Umbilical cord (tissue), 2 donors: ENCODE measurements around the gene EARS2. TPM values are rescaled to one million over a fixed set of nuclear protein-coding genes. Genes with fewer than 3 reads are reported as not detected.
A peak's percentile ranks its signal among the peaks of the same experiment; 100 is the strongest.
"Not testable (repeated sequence)": the region's sequence is repeated elsewhere in the genome, so short reads cannot be mapped to it uniquely, and the experiment has no call there.

Experiments
- DNase-seq: peaks from one replicate; pipeline ENCODE4 v3.0.0-alpha.2; 2015; ENCODE audit warnings: low spot score
- total RNA-seq: library from RNA; depleted of rRNA; stranded (reverse); fragments of >200 nt; gene quantifications from one replicate; pipeline ENCODE4 v1.2.3, GENCODE V29; 2014; ENCODE audit warnings: low replicate concordance; ENCODE audit not compliant: insufficient read depth

Gene EARS2
- total RNA-seq, 1 donor from 2014 or later, result 26.0 TPM

DNA sequence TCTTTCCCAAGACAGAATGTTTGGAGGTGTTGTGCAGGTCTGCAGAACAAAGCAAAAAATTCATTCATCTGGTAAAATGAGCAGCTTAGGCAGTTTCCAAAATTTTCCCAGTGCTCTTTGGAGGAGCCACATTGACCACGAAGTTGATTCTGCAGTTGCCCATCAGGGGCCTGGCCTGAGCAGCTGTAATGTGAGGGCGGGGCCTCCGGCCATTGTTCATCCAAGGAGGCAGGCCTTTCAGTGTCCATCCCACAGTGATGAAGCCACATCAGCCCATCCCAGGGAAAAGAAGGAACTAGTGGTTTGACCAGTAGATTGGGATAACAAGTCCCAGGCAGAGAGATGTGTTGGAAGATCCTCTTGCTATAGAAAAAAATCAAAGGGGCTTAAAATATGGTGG, 10.5 kb upstream of the EARS2 start:
- DNase-seq, result no peak

DNA sequence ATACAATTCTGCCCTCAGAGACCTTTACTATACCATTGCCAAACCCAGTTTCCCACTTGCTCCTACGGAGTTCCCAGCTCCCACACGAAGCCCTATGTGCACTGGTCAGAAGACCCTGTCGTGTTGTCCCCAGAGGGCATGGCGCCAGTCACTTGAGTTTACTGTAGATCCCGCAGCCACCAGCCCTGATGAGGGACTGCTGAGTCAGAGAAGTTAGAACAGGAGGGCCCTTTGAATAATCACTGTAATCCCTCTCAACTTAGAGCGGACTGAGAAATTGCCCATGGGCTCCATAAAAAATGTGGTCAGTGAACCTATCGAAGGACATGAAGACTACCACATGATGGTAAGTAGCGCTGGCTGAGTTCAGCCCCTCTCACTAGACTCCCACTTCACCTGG, 9.6 kb upstream of the EARS2 start:
- no peak for DNase-seq

DNA sequence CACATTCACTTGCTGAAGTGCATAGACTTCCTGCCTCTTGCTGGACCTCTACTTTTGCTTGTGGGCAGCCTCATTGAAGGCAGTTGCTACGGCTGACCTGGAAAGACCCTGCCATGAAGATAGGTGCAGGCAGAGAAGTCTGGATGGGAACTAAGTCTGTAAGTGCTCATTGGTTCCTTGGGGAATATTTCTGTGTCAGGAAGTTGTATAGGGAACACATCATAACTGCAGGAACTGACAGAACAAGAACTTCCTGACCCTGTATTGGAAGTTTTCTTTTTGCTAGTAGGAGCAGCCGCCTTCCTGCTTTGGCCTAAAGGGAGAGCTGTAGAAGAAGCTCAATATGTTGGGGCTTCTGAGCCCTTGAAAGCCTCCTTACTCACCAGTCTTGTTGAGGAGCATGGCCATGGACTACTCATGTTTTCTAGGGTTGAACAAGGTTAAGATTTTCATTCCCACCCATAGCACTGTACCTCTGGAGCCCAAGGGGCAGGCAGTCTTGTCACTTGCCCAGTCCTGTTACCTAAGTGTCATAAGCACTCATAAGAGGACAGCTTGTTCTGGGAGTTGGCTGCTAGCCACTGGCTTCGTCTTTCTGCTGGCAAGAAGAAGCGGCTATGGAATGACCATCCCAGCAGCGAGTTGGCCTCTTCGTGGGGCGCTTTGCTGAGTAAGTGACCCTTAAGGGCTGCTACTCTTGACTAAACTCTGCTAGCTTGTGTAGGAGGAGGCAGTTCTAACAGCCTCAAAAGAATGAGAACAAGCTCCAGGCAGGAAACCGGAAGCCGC, 7.6 kb upstream of the EARS2 start:
- no peak for DNase-seq

DNA sequence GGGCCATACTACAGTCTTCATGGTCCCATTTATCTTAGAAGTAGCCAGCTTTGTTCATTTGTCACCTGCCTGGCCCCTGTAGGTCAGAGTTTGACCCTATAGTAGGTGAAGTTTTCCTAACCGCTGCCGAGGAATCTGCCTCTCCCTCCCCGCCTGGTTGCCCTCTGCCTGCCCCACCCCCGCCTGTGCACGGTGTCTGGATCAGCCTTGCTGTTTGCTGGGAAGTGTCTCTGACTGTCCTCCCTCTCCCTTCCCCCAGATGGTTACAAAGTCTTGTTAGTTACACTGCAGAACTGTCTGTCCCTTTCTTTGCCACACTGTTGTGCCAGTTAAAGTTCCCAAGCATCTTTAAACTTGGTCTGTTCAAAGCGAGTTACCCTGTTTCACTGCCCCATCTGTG, 6.0 kb upstream of the EARS2 start:
- DNase-seq, result no peak

DNA sequence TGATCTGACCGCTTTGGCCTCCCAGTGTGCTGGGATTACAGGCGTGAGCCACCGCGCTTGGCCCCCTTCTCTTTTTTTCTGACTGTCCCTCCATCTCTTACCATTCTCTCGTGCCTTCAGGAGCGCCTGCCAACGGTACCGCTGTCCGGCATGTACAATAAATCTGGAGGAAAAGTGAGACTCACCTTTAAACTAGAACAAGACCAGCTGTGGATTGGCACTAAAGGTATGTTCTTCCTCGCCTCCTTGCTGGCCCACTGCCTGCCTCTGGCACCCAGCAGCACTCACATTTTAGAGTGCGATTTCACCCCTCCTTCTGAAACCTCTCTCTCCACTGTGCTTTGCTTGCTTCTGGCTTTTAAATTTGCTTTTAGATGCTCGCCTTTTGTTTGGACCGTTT, 5.4 kb upstream of the EARS2 start:
- DNase-seq, result no peak

DNA sequence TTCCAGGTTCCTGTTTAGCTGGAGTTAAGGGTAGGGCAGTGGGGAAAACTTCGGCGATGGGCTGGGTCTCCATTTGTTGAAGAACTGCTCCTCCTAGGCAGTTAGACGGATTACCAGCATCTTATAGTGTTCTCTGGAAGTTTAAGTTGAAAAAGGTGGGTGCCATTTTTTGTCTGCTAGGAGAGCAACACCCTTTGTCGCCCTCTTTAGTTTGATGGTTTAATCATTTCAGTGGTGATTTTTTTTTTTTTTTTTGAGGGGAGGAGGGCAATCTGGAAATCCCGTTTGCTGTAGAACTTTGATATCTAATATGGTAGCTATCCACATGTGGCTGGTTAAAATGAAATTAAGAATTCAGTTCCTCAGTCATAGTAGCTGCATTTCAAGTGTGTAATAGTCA, 4.4 kb upstream of the EARS2 start:
- no peak for DNase-seq

DNA sequence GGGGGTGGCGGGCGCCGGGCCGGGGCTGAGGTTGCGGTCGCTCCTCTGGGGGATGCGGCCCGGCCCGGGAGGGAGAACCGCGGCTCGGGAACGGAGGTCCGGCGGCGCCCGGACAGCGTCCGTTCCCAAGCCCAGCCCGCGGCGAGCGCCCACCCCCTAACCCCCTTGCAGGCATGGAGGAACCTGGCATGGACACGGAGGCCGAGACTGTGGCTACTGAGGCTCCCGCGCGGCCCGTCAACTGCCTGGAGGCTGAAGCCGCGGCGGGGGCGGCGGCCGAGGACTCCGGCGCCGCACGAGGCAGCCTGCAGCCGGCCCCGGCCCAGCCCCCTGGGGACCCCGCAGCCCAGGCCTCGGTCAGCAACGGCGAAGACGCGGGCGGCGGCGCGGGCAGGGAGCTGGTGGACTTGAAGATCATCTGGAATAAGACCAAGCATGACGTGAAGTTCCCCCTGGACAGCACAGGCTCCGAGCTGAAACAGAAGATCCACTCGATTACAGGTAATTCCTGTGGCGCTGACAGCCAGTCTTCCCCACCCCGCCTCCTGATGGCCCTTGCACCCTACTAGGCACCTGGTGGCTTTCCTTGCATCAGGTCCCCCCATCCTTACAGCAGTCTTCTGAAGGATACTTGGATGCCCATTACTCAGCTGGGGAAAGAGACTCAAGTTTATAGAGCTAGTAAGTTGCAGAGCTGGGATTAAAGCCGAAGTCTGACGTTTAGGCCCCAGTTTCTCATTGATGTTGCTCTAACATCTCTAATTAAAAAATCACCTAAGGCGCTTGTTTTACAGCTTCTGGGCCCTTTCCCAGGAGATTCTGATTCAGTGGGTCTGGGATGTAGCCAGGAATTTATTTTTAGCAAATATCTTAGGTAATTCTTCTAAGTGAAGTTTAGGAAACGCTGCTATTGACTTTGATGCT, 891 bp upstream of the EARS2 start:
- peak; percentile 42 for DNase-seq

DNA sequence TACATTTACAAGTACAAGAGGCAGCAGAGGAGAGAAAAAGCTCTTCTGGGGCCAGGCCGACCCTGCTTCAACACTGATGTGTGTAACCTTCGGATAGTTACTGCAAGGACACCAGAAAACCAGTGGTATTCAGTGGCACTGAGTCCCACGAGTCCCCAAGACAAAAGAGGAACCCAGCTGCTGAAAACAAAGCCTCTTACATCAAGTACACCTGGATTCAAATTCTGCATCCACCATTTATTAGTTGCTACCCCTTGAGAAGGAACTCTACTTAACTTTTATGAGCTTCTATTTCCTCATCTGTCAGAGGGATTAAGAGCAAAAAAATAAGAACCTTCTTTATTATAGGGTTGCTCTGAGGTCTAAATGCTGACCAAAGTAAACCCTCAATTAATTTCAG, 2.6 kb downstream of the EARS2 start:
- no peak for DNase-seq

DNA sequence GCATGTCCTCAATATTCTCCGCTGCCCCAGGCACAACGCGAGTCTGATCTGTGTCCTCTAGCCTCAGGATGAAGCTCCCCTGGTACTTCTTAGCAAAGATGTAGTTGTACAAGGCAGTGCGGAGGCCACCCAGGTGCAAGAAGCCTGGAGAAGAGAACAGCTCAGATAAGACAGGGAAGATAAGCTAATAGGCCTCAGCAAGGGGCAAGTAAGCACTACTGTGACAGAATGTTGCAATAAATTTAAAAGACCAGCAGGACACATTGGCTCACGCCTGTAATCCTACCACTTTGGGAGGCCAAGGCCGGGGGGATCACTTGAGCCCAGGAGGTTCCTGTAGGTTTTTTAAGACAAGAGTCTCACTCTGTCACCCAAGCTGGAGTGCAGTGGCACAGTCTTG, 5.0 kb downstream of the EARS2 start:
- DNase-seq, result no peak

DNA sequence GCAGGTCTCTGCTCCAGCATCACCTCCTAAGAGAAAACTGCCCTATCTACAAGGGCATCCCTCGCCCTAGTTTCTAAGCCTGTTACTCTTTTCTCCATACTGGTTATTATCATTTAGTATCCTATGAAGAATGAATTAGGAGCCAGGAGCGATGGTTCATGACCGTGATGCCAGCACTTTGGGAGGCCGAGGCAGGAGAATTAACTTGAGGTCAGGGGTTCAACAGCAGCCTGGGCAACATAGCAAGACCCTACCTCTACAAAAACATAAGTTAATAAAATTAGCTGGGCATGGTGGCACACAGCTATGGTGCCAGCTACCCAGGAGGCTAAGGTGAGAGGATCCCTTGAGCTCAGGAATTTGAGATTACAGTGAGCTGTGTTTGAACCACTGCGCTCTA, 7.2 kb downstream of the EARS2 start:
- DNase-seq, result no peak

DNA sequence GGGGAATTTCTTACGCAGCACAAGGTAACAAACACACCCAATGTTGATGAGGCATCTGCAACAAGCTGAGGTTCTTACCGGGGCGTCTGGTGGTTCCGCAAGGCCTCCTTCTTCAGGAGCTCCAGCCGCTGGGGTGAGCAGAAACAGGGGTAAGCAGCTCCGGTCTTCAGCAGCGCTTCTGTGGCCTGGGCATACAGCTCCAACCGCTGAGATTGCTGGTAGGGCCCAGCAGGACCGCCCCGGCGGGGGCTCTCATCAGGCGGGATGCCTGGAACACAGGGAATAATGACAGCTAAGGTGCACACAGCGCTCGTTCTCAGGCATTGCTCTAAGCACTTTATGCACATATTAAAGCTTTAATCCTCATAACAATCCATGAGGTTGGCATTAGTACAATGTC, 12.7 kb downstream of the EARS2 start:
- DNase-seq, result no peak

DNA sequence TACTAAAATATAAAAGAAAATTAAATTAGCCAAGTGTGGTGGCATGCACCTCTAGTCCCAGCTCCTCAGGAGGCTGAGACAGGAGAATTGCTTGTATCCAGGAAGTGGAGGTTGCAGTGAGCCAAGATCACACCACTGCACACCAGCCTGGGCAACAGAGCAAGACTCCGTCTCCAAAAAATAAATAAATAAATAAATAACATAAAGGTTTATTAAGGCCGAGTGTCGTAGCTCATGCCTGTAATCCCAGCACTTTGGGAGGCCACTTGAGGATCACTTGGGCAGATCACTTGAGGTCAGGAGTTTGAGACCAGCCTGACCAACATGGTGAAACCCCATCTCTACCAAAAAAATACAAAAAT, 16.4 kb downstream of the EARS2 start:
- DNase-seq, result not testable (repeated sequence)

DNA sequence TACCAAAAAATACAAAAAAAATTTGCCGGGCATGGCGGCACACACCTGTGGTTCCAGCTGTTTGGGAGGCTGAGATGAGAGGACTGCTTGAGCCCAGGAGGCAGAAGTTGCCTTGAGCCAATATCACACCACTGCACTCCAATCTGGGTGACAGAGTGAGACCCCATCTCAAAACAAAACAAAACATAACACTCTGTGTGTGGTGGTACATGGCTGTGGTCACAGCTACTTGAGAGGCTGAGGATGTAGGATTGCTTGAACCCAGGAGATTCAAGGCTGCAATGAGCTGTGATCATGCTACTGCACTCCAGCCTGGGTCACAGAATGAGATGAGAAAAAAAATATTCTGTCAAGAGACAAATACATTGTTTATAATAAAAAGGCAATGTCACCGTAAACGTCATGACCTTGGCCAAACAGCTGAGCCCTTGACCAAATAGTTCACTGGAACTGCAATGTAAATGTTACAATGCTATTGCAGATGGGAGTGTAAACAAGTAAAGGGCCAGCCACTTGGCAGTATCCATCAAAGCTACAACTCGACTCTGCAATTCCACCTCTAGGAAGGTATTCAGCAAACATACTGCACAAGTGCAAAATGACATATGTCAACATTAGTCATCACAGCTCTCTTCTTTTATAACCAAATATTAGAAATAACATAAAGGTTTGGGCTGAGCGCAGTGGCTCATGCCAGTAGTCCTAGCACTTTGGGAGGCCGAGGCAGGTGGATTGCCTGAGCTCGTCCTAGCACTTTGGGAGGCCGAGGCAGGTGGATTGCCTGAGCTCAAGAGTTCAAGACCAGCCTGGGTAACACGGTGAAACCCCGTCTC, 16.9 kb downstream of the EARS2 start:
- no peak for DNase-seq

DNA sequence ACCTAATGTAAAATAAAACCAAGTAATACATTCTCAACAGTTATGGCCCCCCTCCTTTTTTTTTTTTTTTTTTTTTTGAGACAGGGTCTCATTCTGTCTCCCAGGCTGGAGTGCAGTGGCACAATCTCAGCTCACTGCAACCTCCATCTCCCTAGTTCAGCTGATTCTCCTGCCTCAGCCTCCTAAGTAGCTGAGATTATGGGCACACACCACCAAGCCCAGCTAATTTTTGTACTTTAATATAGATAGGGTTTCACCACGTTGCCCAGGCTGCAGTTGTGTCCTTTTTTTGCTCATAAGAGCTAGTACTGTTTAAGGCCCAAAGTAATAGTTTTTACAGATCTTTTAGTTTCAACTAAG, 18.3 kb downstream of the EARS2 start:
- no peak for DNase-seq

DNA sequence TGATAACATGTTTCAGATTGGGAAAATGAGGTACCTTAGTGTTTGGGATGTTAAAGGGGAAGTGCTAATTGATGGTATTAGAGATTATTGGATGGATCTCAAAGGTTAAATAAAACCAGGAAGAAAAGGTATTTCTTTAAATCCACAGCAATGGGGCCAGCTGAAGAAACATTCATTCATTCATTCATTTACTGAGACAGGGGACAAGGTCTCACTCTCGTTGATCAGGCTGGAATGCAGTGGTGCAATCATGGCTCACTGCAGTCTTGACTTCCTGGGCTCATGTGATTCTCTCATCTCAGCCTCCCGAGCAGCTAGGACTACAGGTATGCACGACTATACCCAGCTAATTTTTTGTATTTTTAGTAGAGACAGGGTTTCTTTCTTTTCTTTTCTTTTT, 19.8 kb downstream of the EARS2 start:
- DNase-seq, result no peak

DNA sequence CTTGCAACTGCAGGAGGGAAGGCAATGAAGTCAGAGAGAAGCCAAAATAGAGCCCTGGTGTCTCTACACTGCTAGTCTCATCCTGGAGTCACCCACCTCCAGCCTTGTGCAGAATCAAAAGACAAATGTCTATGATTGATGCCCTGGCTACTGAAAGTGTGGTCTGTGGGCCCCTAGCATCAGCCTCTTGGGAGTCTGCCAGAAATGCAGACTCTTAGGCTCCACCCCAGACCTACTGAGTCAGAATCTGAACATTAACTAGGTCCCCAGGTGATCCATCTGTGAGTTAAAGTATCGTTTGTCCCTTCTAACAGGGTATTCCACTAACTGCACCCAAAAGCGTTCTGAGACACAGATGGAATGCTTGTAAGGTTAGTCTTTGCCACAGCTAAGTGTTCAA, 21.2 kb downstream of the EARS2 start:
- DNase-seq, result no peak

DNA sequence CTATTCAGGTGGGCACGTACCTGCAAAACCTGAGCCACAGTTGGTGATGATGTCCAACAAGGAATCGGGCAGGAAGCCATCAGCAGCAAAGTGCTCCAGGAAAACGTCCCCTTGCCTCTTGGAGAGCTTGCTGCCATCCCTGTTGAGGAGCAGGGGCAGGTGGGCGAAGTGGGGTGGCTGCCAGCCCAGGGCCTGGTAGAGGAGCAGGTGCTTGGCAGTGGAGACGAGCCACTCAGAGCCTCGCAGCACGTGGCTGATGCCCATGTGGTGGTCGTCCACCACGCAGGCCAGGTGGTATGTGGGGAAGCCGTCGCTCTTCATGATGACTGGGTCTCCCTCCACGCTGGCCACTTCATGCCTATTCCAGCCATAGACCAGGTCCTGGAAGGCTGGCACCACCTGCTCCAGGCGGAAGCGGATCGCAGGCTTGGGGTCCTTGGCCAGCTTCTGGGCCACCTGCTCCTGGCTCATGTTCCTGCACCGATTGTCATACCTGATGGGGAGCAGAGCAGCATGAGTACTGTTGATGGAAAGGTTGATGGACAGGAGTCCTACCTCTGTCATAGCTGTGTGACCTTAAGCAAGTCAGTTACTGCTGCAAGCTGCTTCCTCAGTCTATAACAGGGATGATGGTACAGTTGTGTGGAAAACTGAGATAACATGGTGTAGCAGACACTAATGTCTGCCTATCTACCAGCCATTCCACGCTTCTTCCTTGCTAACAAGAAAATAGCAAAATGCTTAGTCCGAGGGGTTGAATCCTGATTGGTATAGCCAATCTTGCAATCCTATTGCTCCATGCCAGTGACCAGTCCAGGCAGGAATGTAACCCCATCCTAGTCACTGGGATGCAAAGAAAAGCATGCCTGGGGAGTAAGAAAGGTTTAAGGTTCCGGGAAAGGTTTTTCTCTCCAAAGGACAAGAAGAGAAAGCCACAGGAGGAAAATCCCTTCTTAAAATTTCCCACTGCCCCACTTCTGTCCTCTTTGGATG, 22.0 kb downstream of the EARS2 start:
- DNase-seq, result no peak

DNA sequence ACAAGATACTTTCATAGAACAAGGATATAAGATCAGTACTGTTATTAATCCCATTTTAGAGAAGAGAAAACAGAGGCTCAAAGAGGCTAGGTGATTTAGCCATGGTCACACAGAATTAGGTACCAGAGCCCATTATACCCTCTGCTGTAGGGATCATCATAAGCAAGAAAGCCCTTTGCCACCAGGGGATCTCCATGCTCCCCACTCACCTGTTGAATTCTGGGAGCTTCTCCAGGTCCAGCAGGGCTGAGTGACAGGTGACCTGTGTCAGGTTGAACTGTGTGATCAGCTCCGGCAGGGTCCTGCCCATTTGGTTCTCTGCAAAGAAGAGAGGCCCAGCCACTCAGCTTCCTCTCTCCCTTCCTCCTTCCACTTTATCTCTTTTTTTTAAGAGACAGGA, 24.7 kb downstream of the EARS2 start:
- no peak for DNase-seq

DNA sequence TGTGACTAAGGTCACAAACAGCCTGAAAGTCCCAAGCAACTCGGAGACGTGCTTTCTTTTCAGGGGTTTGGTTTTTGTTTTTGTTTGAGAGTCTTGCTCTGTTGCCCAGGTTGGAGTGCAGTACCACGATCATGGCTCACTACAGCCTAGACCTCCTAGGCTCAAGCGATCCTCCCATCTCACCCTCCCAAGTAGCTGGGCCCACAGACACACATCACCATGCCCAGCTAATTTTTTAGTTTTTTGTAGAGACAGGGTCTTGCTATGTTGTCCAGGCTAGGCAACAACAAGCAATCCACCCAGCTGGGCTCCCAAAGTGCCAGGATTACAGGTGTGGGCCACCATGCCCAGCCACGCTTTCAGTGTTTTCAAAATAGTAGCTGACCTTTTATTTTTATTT, 27.1 kb downstream of the EARS2 start:
- DNase-seq, result no peak

DNA sequence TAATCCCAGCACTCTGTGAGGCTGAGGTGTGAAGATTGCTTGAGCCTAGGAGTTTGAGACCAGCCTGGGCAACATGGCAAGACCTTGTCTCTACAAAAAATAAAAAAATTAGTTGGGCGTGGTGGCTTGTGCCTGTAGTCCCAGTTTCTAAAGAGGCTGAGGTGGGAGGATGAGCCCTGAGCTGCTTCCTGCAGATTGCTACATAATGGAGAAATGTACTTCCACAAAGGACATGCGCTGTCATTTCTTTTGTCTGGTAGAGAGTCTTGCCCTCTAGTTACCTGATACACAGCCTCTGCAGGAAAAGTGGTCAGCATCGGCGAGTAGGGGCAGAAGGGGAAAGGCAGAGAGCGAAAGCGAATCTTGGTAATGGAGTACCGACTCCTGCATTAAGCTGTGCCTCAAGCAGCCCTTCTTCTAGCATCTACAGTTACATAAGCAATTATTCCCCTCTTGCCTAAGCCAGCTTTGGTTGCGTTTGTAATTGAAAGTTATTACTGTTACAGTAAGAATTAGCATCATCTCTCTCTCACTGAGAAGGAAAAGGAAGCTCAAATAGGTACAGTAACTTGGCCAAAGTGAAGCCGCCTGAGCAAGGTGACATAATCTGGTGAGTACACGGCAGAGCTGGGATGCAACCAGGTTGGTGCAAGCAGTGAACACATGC, 28.4 kb downstream of the EARS2 start:
- no peak for DNase-seq
